ENCODE results near the gene ZC3H8.
"Not testable (repeated sequence)": the region's sequence is repeated elsewhere in the genome, so short reads cannot be mapped to it uniquely, and the experiment has no call there.

Gene ZC3H8

GRCh38 chr2:112293636-112294401, 39.0 kb upstream of the ZC3H8 start:
- Histone ChIP-seq H3K9me2 (replicated peaks; ENCODE audit: low read depth, low read length) (no peaks in the 10 kb centered on the region), H2AFZ (ENCODE audit: low read length) (no peak overlapping the region), H3K9ac (ENCODE audit: low read depth, low read length, poor library complexity, severe bottlenecking) (no peak overlapping the region), H3K4me1 (ENCODE audit: insufficient read depth, low read length, poor library complexity, severe bottlenecking) (no peaks in the 10 kb centered on the region), H3K4me3 (ENCODE audit: low read length, poor library complexity, severe bottlenecking) (no peak overlapping the region), H3K9me3 (ENCODE audit: insufficient read depth, low read depth, low read length) (no peaks in the 10 kb centered on the region), H3K27me3 (ENCODE audit: insufficient read depth, low read length, poor library complexity, severe bottlenecking) (no peaks in the 10 kb centered on the region), H4K20me1 (ENCODE audit: insufficient read depth, low read length, poor library complexity, severe bottlenecking) (no peaks in the 10 kb centered on the region), H3K4me2 (ENCODE audit: low read depth, low read length, poor library complexity, severe bottlenecking) (no peak overlapping the region), H3K79me2 (ENCODE audit: insufficient read depth, low read length) (no peaks in the 10 kb centered on the region), H3K36me3 (ENCODE audit: insufficient read depth, low read length) (no peaks in the 10 kb centered on the region), H3F3A (ENCODE audit: low read depth) (no peaks in the 10 kb centered on the region)
- TF ChIP-seq EZH2phosphoT487 (IDR thresholded peaks at IDR 0.05; ENCODE audit: borderline replicate concordance) (no peak), CTCF (conservative IDR thresholded peaks at IDR 0.05; ENCODE audit: low read length) (no peak)

- Histone ChIP-seq H3K4me1 (ENCODE audit: insufficient read depth, low read length, poor library complexity, severe bottlenecking) (no peaks in the 10 kb centered on the region), H3K4me2 (ENCODE audit: low read depth, low read length, poor library complexity, severe bottlenecking) (no peak overlapping the region), H4K20me1 (ENCODE audit: insufficient read depth, low read length, poor library complexity, severe bottlenecking) (no peaks in the 10 kb centered on the region), H3K9ac (ENCODE audit: low read depth, low read length, poor library complexity, severe bottlenecking) (no peak overlapping the region), H2AFZ (ENCODE audit: low read length) (no peak overlapping the region), H3K4me3 (ENCODE audit: low read length, poor library complexity, severe bottlenecking) (no peak overlapping the region), H3K9me2 (replicated peaks; ENCODE audit: low read depth, low read length) (no peaks in the 10 kb centered on the region), H3K27me3 (ENCODE audit: insufficient read depth, low read length, poor library complexity, severe bottlenecking) (no peaks in the 10 kb centered on the region), H3K79me2 (ENCODE audit: insufficient read depth, low read length) (no peaks in the 10 kb centered on the region), H3F3A (ENCODE audit: low read depth) (no peaks in the 10 kb centered on the region), H3K9me3 (ENCODE audit: insufficient read depth, low read depth, low read length) (no peaks in the 10 kb centered on the region), H3K36me3 (ENCODE audit: insufficient read depth, low read length) (no peaks in the 10 kb centered on the region)
- no peak for TF ChIP-seq CTCF (conservative IDR thresholded peaks at IDR 0.05; ENCODE audit: low read length)
- no peak for TF ChIP-seq EZH2phosphoT487 (IDR thresholded peaks at IDR 0.05; ENCODE audit: borderline replicate concordance)
Observed at GRCh38 chr2:112290648-112291047, 35.8 kb upstream of the ZC3H8 start.

GRCh38 chr2:112290088-112290487, 35.2 kb upstream of the ZC3H8 start:
- Histone ChIP-seq H3K27me3 (ENCODE audit: insufficient read depth, low read length, poor library complexity, severe bottlenecking) (no peaks in the 10 kb centered on the region), H4K20me1 (ENCODE audit: insufficient read depth, low read length, poor library complexity, severe bottlenecking) (no peaks in the 10 kb centered on the region), H3K4me3 (ENCODE audit: low read length, poor library complexity, severe bottlenecking) (no peak overlapping the region), H2AFZ (ENCODE audit: low read length) (no peak overlapping the region), H3K9ac (ENCODE audit: low read depth, low read length, poor library complexity, severe bottlenecking) (no peak overlapping the region), H3K9me2 (replicated peaks; ENCODE audit: low read depth, low read length) (no peaks in the 10 kb centered on the region), H3K36me3 (ENCODE audit: insufficient read depth, low read length) (no peaks in the 10 kb centered on the region), H3K9me3 (ENCODE audit: insufficient read depth, low read depth, low read length) (no peaks in the 10 kb centered on the region), H3F3A (ENCODE audit: low read depth) (no peaks in the 10 kb centered on the region), H3K4me1 (ENCODE audit: insufficient read depth, low read length, poor library complexity, severe bottlenecking) (no peaks in the 10 kb centered on the region), H3K4me2 (ENCODE audit: low read depth, low read length, poor library complexity, severe bottlenecking) (no peak overlapping the region), H3K79me2 (ENCODE audit: insufficient read depth, low read length) (no peaks in the 10 kb centered on the region)
- TF ChIP-seq EZH2phosphoT487 (IDR thresholded peaks at IDR 0.05; ENCODE audit: borderline replicate concordance): no peak
- no peak for TF ChIP-seq CTCF (conservative IDR thresholded peaks at IDR 0.05; ENCODE audit: low read length)

- not testable (repeated sequence) for H3F3A ChIP-seq (ENCODE audit: low read depth); H3K79me2 ChIP-seq (ENCODE audit: insufficient read depth, low read length); H4K20me1 ChIP-seq (ENCODE audit: insufficient read depth, low read length, poor library complexity, severe bottlenecking); H3K36me3 ChIP-seq (ENCODE audit: insufficient read depth, low read length); H3K9ac ChIP-seq (ENCODE audit: low read depth, low read length, poor library complexity, severe bottlenecking); H3K4me3 ChIP-seq (ENCODE audit: low read length, poor library complexity, severe bottlenecking); H2AFZ ChIP-seq (ENCODE audit: low read length); H3K4me1 ChIP-seq (ENCODE audit: insufficient read depth, low read length, poor library complexity, severe bottlenecking); H3K9me3 ChIP-seq (ENCODE audit: insufficient read depth, low read depth, low read length); H3K4me2 ChIP-seq (ENCODE audit: low read depth, low read length, poor library complexity, severe bottlenecking); H3K9me2 ChIP-seq (replicated peaks; ENCODE audit: low read depth, low read length); H3K27me3 ChIP-seq (ENCODE audit: insufficient read depth, low read length, poor library complexity, severe bottlenecking)
Observed at GRCh38 chr2:112283535-112283934, 28.7 kb upstream of the ZC3H8 start.

GRCh38 chr2:112282066-112282465, 27.2 kb upstream of the ZC3H8 start:
- not testable (repeated sequence) for H3F3A ChIP-seq (ENCODE audit: low read depth); H4K20me1 ChIP-seq (ENCODE audit: insufficient read depth, low read length, poor library complexity, severe bottlenecking); H3K9me3 ChIP-seq (ENCODE audit: insufficient read depth, low read depth, low read length); H3K4me2 ChIP-seq (ENCODE audit: low read depth, low read length, poor library complexity, severe bottlenecking); H3K9me2 ChIP-seq (replicated peaks; ENCODE audit: low read depth, low read length); H3K79me2 ChIP-seq (ENCODE audit: insufficient read depth, low read length); H3K4me3 ChIP-seq (ENCODE audit: low read length, poor library complexity, severe bottlenecking); H3K27me3 ChIP-seq (ENCODE audit: insufficient read depth, low read length, poor library complexity, severe bottlenecking); H3K9ac ChIP-seq (ENCODE audit: low read depth, low read length, poor library complexity, severe bottlenecking); H3K36me3 ChIP-seq (ENCODE audit: insufficient read depth, low read length); H2AFZ ChIP-seq (ENCODE audit: low read length)
- peaks cover 13% of the 10 kb centered on the region for H3K4me1 ChIP-seq (ENCODE audit: insufficient read depth, low read length, poor library complexity, severe bottlenecking)

Measured in Loucy (cell line).